Uterus (tissue), 4 donors: ENCODE results near the gene RNFT2. TPM values are rescaled to one million over a fixed set of nuclear protein-coding genes. Genes with fewer than 3 reads are reported as not detected.

Experiments used
- DNase-seq, 2 donors: peaks; one replicate each; pipeline ENCODE4 v3.0.0-alpha.2; 2019 to 2020
- H3K27ac ChIP-seq, 2 donors: fragments of 200-600 bp; sonication (generic); 1 replicate in 1 of 2; 2 replicates in 1 of 2; pipeline ENCODE4 v1.5.1; 2016 to 2018
- H3K27me3 ChIP-seq, 2 donors: fragments of 200-600 bp; sonication (generic); one replicate each; pipeline ENCODE4 v1.5.1; 2018 to 2019; ENCODE audit warnings: control low read depth in 1 of 2
- H3K36me3 ChIP-seq, 2 donors: fragments of 200-600 bp; sonication (generic); one replicate each; pipeline ENCODE4 v1.5.1; 2019; ENCODE audit warnings: control low read depth in 1 of 2
- H3K4me1 ChIP-seq, 2 donors: fragments of 200-600 bp; sonication (generic); one replicate each; pipeline ENCODE4 v1.5.1; 2018 to 2019; ENCODE audit warnings: control low read depth in 1 of 2
- H3K4me3 ChIP-seq, 2 donors: fragments of 200-600 bp; sonication (generic); 1 replicate in 1 of 2; 2 replicates in 1 of 2; pipeline ENCODE4 v1.5.1; 2018 to 2019; ENCODE audit warnings: mild to moderate bottlenecking in 1 of 2
- H3K9me3 ChIP-seq, 2 donors: fragments of 200-600 bp; sonication (generic); one replicate each; pipeline ENCODE4 v1.5.1; 2019; ENCODE audit warnings: control low read depth in 1 of 2
- POLR2A ChIP-seq, 2 donors: fragments of 450-650 bp; IDR thresholded peaks; one replicate each; pipeline ENCODE4 v1.6.1; 2016; ENCODE audit warnings: antibody characterized with exemption in 2 of 2, mild to moderate bottlenecking in 1 of 2, moderate library complexity in 1 of 2
- intact Hi-C: fragments of 100-400 bp; cut with DNase I; formaldehyde crosslinking; loops from one replicate; pipeline ENCODE4 v1.15.1; 2023; ENCODE audit warnings: low total_unique reads
- total RNA-seq, 4 donors: library from RNA; depleted of rRNA in 3 of 4; stranded (reverse); fragments of >200 nt in 3 of 4; gene quantifications; one replicate each; pipeline versions ENCODE4 v1.1.0 to v1.2.4, GENCODE V29; 2014 to 2023
- TF ChIP-seq, protein P1 (sequence below), 4 experiments: fragments of 200-600 bp in 2 of 4; fragments of 450-650 bp in 2 of 4; sonication (generic) in 2 of 4; IDR thresholded peaks; one replicate each; pipeline ENCODE4 v1.5.1; 2016 to 2019; ENCODE audit warnings: antibody characterized with exemption in 4 of 4, mild to moderate bottlenecking in 2 of 4, moderate library complexity in 1 of 4
- donor health status: DM: yes; HTN: yes; CAD: no.

The RNFT2 gene
- total RNA-seq, 4 donors from 2014 or later: 1.4 to 4.7 TPM; not detected in 2

DNA sequence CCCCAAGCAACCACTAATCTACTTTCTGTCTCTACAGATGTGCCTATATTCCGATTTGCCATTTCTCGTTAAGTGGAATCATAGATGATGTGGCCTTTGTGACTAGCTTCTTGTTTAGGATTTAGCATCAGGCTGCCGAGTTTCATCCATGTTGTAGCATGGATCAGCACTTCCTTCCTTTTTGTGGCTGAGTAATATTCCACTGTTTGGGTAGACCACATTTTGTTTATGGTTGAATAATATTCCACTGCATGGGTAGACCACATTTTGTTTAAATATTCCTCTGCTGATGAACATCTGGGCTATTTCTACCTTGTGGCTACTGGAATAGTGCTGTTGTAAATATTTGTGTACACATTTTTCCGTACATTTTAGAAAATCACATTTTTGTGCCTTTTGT is 36.7 kb upstream of the RNFT2 start:
- Histone ChIP-seq H3K36me3 (no peaks in the 10 kb centered on the region), H3K9me3 (no peaks in the 10 kb centered on the region), H3K27ac (no peak overlapping the region), H3K27me3 (no peaks in the 10 kb centered on the region), H3K4me3 (no peak overlapping the region), H3K4me1 (no peaks in the 10 kb centered on the region)
- TF ChIP-seq POLR2A (IDR thresholded peaks at IDR 0.05): no peak
- TF ChIP-seq, protein P1, sequence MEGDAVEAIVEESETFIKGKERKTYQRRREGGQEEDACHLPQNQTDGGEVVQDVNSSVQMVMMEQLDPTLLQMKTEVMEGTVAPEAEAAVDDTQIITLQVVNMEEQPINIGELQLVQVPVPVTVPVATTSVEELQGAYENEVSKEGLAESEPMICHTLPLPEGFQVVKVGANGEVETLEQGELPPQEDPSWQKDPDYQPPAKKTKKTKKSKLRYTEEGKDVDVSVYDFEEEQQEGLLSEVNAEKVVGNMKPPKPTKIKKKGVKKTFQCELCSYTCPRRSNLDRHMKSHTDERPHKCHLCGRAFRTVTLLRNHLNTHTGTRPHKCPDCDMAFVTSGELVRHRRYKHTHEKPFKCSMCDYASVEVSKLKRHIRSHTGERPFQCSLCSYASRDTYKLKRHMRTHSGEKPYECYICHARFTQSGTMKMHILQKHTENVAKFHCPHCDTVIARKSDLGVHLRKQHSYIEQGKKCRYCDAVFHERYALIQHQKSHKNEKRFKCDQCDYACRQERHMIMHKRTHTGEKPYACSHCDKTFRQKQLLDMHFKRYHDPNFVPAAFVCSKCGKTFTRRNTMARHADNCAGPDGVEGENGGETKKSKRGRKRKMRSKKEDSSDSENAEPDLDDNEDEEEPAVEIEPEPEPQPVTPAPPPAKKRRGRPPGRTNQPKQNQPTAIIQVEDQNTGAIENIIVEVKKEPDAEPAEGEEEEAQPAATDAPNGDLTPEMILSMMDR (IDR thresholded peaks at IDR 0.05): no peak
- no peak for DNase-seq
- intact Hi-C loops: no loop called here

DNA sequence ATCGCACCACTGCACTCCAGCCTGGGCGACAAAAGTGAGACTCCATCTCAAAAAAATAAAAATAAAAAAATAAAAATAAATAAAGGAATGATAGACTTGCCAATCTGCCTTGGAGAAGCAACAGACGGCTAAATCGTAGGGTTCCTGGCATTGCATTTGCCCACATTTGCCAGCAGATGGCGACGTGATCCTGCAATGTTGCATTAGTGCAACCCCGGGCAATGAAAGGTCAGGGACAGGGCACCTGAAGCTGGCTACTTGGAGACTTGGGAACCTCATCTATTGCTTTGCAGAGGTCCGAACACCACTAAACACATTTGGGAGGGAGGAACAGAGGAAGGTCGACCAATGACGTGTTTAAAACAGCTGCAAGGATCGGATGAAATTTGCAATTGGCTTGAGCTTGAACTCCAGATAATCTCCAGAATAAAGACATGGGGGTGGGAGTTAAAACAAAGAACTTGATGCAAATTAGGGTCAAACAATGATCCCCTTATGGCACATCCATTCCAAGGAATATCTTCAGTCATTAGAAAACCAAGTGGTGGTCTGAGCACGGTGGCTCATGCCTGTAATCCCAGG is 34.8 kb upstream of the RNFT2 start:
- intact Hi-C loops: no loop called here
- Histone ChIP-seq H3K27me3 (no peaks in the 10 kb centered on the region), H3K27ac (no peak overlapping the region), H3K9me3 (no peaks in the 10 kb centered on the region), H3K4me1 (no peaks in the 10 kb centered on the region), H3K36me3 (no peaks in the 10 kb centered on the region), H3K4me3 (no peak overlapping the region)
- TF ChIP-seq, protein P1 (IDR thresholded peaks at IDR 0.05): peak; percentile 80 to 96 (median 88)
- no peak for TF ChIP-seq POLR2A (IDR thresholded peaks at IDR 0.05)
- DNase-seq: peak; percentile 52 to 64

DNA sequence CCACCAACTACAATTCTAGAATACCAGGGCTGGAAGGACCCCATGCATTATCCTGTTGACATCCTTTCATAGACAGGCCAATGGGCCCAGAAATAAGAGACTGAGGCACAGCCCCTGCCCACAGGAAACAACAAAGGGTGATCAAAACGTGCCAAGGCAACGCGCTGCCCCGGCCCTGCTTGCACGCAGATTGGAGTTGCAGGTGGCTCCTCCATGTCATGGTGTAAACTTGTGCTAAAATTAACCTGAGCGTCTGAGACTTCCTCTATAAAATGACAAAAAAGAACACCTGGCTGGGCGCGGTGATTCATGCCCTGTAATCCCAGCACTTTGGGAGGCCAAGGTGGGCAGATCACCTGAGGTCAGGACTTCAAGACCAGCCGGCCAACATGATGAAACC is 30.4 kb upstream of the RNFT2 start:
- H3K27ac ChIP-seq: no peak overlapping the region
- H3K4me3 ChIP-seq: no peak overlapping the region
- no peak for TF ChIP-seq POLR2A (IDR thresholded peaks at IDR 0.05)
- TF ChIP-seq, protein P1 (IDR thresholded peaks at IDR 0.05): no peak
- H3K9me3 ChIP-seq: no peaks in the 10 kb centered on the region
- H3K36me3 ChIP-seq: no peaks in the 10 kb centered on the region
- no peaks in the 10 kb centered on the region for H3K4me1 ChIP-seq
- no peak for DNase-seq
- H3K27me3 ChIP-seq: no peaks in the 10 kb centered on the region
- intact Hi-C loops: no loop called here

DNA sequence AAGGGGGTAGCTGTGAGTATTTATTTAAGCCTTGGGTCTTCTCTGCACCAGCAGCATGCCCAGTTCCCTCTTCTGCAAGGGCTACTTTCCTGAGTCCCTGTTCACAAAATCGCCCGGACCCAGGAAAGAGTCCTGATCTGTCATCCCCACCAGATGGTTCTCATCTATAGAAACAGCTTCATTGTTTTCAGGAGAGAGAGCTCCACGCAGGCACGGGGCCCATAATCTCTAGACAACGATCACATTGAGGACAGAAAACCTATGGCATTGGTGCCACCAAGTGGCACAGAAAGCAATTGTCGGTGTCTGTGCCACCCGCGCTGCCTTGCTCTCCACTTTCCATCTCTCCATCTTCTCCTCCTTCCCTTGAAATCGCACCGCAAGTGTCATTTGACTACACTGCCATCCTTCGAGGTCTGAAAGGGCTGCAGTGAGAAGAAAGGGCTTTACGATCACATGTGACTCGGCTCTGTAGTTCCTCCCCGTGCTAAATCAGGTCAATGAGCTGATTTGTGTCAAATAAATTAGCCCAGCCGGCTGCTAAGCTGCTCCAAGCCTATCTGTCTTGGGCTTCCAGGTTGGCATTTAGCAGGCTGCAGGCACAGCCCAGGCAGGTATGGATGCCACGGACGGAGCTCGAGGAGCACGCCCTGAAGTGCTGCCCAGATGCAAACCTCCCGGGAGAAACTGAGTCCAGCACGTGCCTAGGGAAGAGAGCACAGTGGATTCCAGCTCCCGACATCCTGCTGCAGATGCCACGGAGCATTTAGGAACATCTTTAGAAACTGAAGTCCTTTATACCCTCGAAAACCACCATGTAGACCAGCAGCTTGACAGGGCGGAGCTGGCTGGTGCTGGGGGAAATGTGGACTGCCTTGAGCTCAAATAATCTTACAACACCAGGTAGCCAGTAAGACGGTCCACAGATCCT is 29.0 kb upstream of the RNFT2 start:
- Histone ChIP-seq H3K9me3 (no peaks in the 10 kb centered on the region), H3K4me1 (no peaks in the 10 kb centered on the region), H3K36me3 (no peaks in the 10 kb centered on the region), H3K4me3 (no peak overlapping the region), H3K27ac (no peak overlapping the region), H3K27me3 (no peaks in the 10 kb centered on the region)
- intact Hi-C loops: no loop called here
- peak; percentile 29 to 41 for DNase-seq
- TF ChIP-seq POLR2A (IDR thresholded peaks at IDR 0.05): no peak
- TF ChIP-seq, protein P1 (IDR thresholded peaks at IDR 0.05): peak; percentile 29 to 56 (median 49)

DNA sequence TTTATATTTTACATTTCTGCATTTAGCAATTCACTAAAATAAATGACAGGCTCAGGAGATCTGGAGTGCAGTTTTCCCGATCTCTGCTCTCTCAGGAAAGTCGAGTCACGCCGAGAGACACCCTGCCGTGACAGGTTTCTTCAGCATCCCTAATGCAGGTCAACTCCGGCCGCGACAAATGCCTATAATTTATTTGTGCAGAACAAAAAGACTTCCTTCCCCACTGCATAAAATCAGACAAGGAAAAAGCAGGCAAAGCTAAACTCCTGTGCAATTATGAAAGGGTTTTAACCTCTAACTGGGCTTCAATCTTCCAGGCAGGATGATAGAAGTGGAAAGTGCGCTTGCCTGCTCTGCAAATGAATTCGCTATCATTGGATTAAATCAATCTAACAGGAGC is 28.3 kb upstream of the RNFT2 start:
- Histone ChIP-seq H3K27ac (no peak overlapping the region), H3K27me3 (no peaks in the 10 kb centered on the region), H3K36me3 (no peaks in the 10 kb centered on the region), H3K4me1 (no peaks in the 10 kb centered on the region), H3K4me3 (no peak overlapping the region), H3K9me3 (no peaks in the 10 kb centered on the region)
- TF ChIP-seq, protein P1 (IDR thresholded peaks at IDR 0.05): no peak
- TF ChIP-seq POLR2A (IDR thresholded peaks at IDR 0.05): no peak
- DNase-seq: no peak
- intact Hi-C loops: no loop called here
